Spleen (tissue), 11 donors: ENCODE measurements around the gene MYLK. TPM values are rescaled to one million over a fixed set of nuclear protein-coding genes. Genes with fewer than 3 reads are reported as not detected.

Experiments
- DNase-seq: peaks from one replicate; pipeline ENCODE4 v3.0.0-alpha.2; 2020
- H3K27ac ChIP-seq, 8 donors: fragments of 200-600 bp; sonication (generic) in 7 of 8; 1 replicate in 4 of 8; 2 replicates in 4 of 8; pipeline versions ENCODE4 v1.5.0 to v1.8.0; 2016 to 2021; ENCODE audit warnings: inconsistent platforms in 4 of 8, mild to moderate bottlenecking in 4 of 8, moderate library complexity in 1 of 8
- H3K27me3 ChIP-seq, 7 donors: fragments of 200-600 bp; sonication (generic) in 6 of 7; replicated peaks in 1 of 7; 1 replicate in 4 of 7; 2 replicates in 3 of 7; pipeline versions ENCODE4 v1.5.0 to v1.8.0; 2016 to 2021; ENCODE audit warnings: inconsistent platforms in 3 of 7, mild to moderate bottlenecking in 1 of 7
- H3K36me3 ChIP-seq, 6 donors: fragments of 200-600 bp; sonication (generic) in 5 of 6; 1 replicate in 4 of 6; 2 replicates in 2 of 6; pipeline versions ENCODE4 v1.5.0 to v1.8.0; 2016 to 2021; ENCODE audit warnings: inconsistent platforms in 2 of 6
- H3K4me1 ChIP-seq, 6 donors: fragments of 200-600 bp; sonication (generic) in 5 of 6; 1 replicate in 3 of 6; 2 replicates in 3 of 6; pipeline versions ENCODE4 v1.5.0 to v1.8.0; 2016 to 2021; ENCODE audit warnings: inconsistent platforms in 3 of 6
- H3K4me3 ChIP-seq, 8 donors: fragments of 200-600 bp; sonication (generic) in 7 of 8; 1 replicate in 4 of 8; 2 replicates in 4 of 8; pipeline versions ENCODE4 v1.5.0 to v1.8.0; 2016 to 2021; ENCODE audit warnings: inconsistent platforms in 4 of 8, mild to moderate bottlenecking in 4 of 8, moderate library complexity in 2 of 8
- H3K9me3 ChIP-seq, 8 donors: fragments of 200-600 bp; sonication (generic) in 7 of 8; 1 replicate in 4 of 8; 2 replicates in 4 of 8; pipeline versions ENCODE4 v1.5.0 to v1.8.0; 2016 to 2021; ENCODE audit warnings: inconsistent platforms in 4 of 8
- CTCF ChIP-seq, 11 experiments: fragments of 200-600 bp in 7 of 11; fragments of 450-650 bp in 4 of 11; sonication (generic) in 4 of 11; IDR thresholded peaks in 8 of 11; conservative IDR thresholded peaks in 3 of 11; 1 replicate in 7 of 11; 2 replicates in 4 of 11; pipeline versions ENCODE4 v1.4.0 to v1.8.0; 2016 to 2021; ENCODE audit warnings: antibody characterized with exemption in 11 of 11, inconsistent platforms in 4 of 11, mild to moderate bottlenecking in 1 of 11
- POLR2A ChIP-seq, 3 donors: fragments of 450-650 bp; IDR thresholded peaks; one replicate each; pipeline ENCODE4 v1.5.1; 2017; ENCODE audit warnings: antibody characterized with exemption in 3 of 3, mild to moderate bottlenecking in 1 of 3
- POLR2AphosphoS5 ChIP-seq, 3 donors: sonication (generic); formaldehyde crosslinking; IDR thresholded peaks; one replicate each; pipeline ENCODE4 v1.5.1; 2017; ENCODE audit warnings: antibody characterized with exemption in 3 of 3
- WGBS, 5 donors: extraction: QIAGEN DNeasy Blood & Tissue Kit in 3 of 5; methylation state at CpG; one replicate each; pipeline versions ENCODE4 v1.1.5 to v1.1.7; 2013 to 2018; 5-methylcytosine and 5-hydroxymethylcytosine counted together
- intact Hi-C: fragments of 100-400 bp; cut with DNase I; formaldehyde crosslinking; loops from one replicate; pipeline ENCODE4 v1.15.0; 2023; ENCODE audit warnings: low total_unique reads
- polyA plus RNA-seq, 3 donors: library from polyadenylated mRNA; stranded (reverse); fragments of 200-250 nt; gene quantifications; one replicate each; pipeline ENCODE4 v1.2.1, GENCODE V29; 2013
- total RNA-seq, 7 donors: library from RNA; depleted of rRNA in 3 of 7; stranded (reverse); fragments of >200 nt in 3 of 7; fragmentation: NEBNext Ultra II Directional in 4 of 7; extraction: Animal tissue kit (Norgen Biotek cat#: 25700) in 4 of 7; gene quantifications; one replicate each; pipeline versions ENCODE4 v1.1.0 to v1.2.1, GENCODE V29; 2016 to 2021
- donor health status: healthy with polysubstance abuse.
- donor health status: DM: no; HTN: no; CAD: no; lungs with moderate emphysema.
- donor health status: DM: no; HTN: no; CAD: no.
- donor health status: Bipolar disorder and iron deficiency.
- donor health status: healthy.
- donor health status: DM: no; HTN: no; CAD: no.
- donor health status: DM: yes; HTN: yes; CAD: no.

The MYLK gene
- total and polyA plus RNA-seq, 10 donors = 11.1 to 343 (median 154) TPM

- no peaks in the 10 kb centered on the region for H3K4me1 ChIP-seq
- no peak for DNase-seq
- no peak overlapping the region for H3K4me3 ChIP-seq
- peaks cover 2 to 47% (median 37%) of the 10 kb centered on the region in 8 donors for H3K9me3 ChIP-seq
- TF ChIP-seq POLR2AphosphoS5 (IDR thresholded peaks at IDR 0.05) (no peak), POLR2A (IDR thresholded peaks at IDR 0.05) (no peak), CTCF (IDR thresholded peaks at IDR 0.05 in 8 of 11, conservative IDR thresholded peaks at IDR 0.05 in 3 of 11) (no peak)
- H3K36me3 ChIP-seq = no peaks in the 10 kb centered on the region
- H3K27me3 ChIP-seq = no peaks in the 10 kb centered on the region
- 33 to 60% (median 50%) methylated on average over 1 of the region's 1 CpG for WGBS, 5 donors
- intact Hi-C loops = no loop called here
- H3K27ac ChIP-seq = no peak overlapping the region
These were observed 42.5 kb downstream of the MYLK start for GRCh38 chr3:123841476-123842238.

GRCh38 chr3:123840961-123841360 lies 43.2 kb downstream of the MYLK start:
- Histone ChIP-seq H3K9me3 (peaks cover 2 to 44% (median 32%) of the 10 kb centered on the region in 8 donors), H3K27me3 (no peaks in the 10 kb centered on the region), H3K4me3 (no peak overlapping the region), H3K27ac (no peak overlapping the region), H3K36me3 (no peaks in the 10 kb centered on the region), H3K4me1 (no peaks in the 10 kb centered on the region)
- DNase-seq = no peak
- intact Hi-C loops = no loop called here
- TF ChIP-seq POLR2AphosphoS5 (IDR thresholded peaks at IDR 0.05) (no peak), CTCF (IDR thresholded peaks at IDR 0.05 in 8 of 11, conservative IDR thresholded peaks at IDR 0.05 in 3 of 11) (no peak), POLR2A (IDR thresholded peaks at IDR 0.05) (no peak)
- WGBS, 5 donors = 88 to 96% (median 93%) methylated on average over 2 of the region's 2 CpGs

- TF ChIP-seq CTCF (IDR thresholded peaks at IDR 0.05 in 8 of 11, conservative IDR thresholded peaks at IDR 0.05 in 3 of 11) (no peak), POLR2AphosphoS5 (IDR thresholded peaks at IDR 0.05) (no peak), POLR2A (IDR thresholded peaks at IDR 0.05) (no peak)
- Histone ChIP-seq H3K4me3 (no peak overlapping the region), H3K36me3 (no peaks in the 10 kb centered on the region), H3K4me1 (no peaks in the 10 kb centered on the region), H3K27me3 (no peaks in the 10 kb centered on the region), H3K9me3 (peaks cover 1 to 42% (median 25%) of the 10 kb centered on the region in 8 donors), H3K27ac (no peak overlapping the region)
- DNase-seq = no peak
- intact Hi-C loops = no loop called here
These were observed 46.3 kb downstream of the MYLK start for GRCh38 chr3:123837858-123838257.

GRCh38 chr3:123834631-123835030 lies 49.5 kb downstream of the MYLK start:
- intact Hi-C loops = no loop called here

More at GRCh38 chr3:123834631-123835030, 49.5 kb downstream of the MYLK start:
- TF ChIP-seq CTCF (IDR thresholded peaks at IDR 0.05 in 8 of 11, conservative IDR thresholded peaks at IDR 0.05 in 3 of 11) (no peak), POLR2AphosphoS5 (IDR thresholded peaks at IDR 0.05) (no peak), POLR2A (IDR thresholded peaks at IDR 0.05) (no peak)
- H3K4me1 ChIP-seq = no peaks in the 10 kb centered on the region
- H3K27ac ChIP-seq = no peak overlapping the region
- DNase-seq = no peak
- H3K27me3 ChIP-seq = no peaks in the 10 kb centered on the region
- WGBS, 5 donors = 67 to 80% (median 71%) methylated on average over 2 of the region's 2 CpGs
- peaks cover 0 to 19% (median 4%) of the 10 kb centered on the region in 8 donors for H3K9me3 ChIP-seq
- no peak overlapping the region for H3K4me3 ChIP-seq
- H3K36me3 ChIP-seq = no peaks in the 10 kb centered on the region
